Keratinocyte (primary cell): ENCODE measurements around the gene MBTPS1.

ENCODE experiments used
- CTCF ChIP-seq, 3 experiments: IDR thresholded peaks in 1 of 3; conservative IDR thresholded peaks in 1 of 3; optimal IDR thresholded peaks in 1 of 3; 2 replicates in 2 of 3; 3 replicates in 1 of 3; pipeline versions ENCODE3 to v1.5.1; 2011; ENCODE audit warnings: low read length in 3 of 3, mild to moderate bottlenecking in 3 of 3, moderate library complexity in 2 of 3, control low read depth in 1 of 3, inconsistent platforms in 1 of 3; ENCODE audit not compliant: insufficient read depth in 2 of 3; ENCODE audit errors: extremely low read depth in 1 of 3
- EZH2 ChIP-seq: IDR thresholded peaks from one replicate; pipeline ENCODE4 v1.6.1; 2012; ENCODE audit warnings: inconsistent platforms, mild to moderate bottlenecking, low read length, moderate library complexity

GRCh38 chr16:84115919-84116719 is 623 bp downstream of the MBTPS1 start:
- TF ChIP-seq CTCF (optimal IDR thresholded peaks at IDR 0.05 in 1 of 3, IDR thresholded peaks at IDR 0.05 in 1 of 3, conservative IDR thresholded peaks at IDR 0.05 in 1 of 3; ENCODE audit: extremely low read depth in 1 of 3, insufficient read depth in 2 of 3, low read length in 3 of 3) (peak in 2 of 3 experiments; percentile 14 to 23), EZH2 (no peak)
